Cerebellar nuclear complex (tissue), 1 donor: ENCODE data around the gene PRR19.
A peak's percentile ranks its signal among the peaks of the same experiment; 100 is the strongest.
"Not testable (repeated sequence)": the region's sequence is repeated elsewhere in the genome, so short reads cannot be mapped to it uniquely, and the experiment has no call there.

Source experiments
- DNase-seq, 2 experiments: peaks; one replicate each; lab custom pipeline; 2025; lab: John Stamatoyannopoulos, UW

PRR19 gene

DNA sequence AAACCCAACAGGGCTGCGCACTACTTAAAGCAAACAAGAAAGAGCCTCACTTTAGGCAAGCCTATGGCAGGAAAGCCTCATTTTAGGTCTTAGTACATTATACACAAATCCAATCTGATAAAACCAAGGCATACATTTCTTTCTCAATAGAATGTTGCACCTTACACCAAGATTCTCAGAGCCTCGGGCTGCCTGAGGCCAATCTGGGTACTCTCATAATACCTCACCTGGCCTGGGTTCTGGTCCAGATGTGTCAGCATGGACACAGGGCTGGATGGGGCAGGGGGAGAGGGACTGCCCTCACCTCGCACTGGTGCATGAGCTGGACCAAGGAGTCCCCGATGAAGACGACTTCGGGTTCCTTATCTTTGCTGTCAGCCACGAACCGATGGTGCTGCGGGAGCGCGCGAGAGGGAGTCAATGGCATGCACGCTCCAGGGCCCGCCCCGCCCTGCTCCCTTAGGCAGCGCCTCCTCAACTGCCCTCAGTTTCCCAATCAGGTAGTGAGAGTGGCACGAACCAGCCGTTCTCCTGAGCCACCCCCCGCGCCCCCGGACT is at the start of gene PRR19:
Gene PRR19 (plus strand): TSS at position 487 of the 558 bp plus-strand sequence. CDS start 7,453 bp downstream, outside the sequence.
- no peak for DNase-seq

DNA sequence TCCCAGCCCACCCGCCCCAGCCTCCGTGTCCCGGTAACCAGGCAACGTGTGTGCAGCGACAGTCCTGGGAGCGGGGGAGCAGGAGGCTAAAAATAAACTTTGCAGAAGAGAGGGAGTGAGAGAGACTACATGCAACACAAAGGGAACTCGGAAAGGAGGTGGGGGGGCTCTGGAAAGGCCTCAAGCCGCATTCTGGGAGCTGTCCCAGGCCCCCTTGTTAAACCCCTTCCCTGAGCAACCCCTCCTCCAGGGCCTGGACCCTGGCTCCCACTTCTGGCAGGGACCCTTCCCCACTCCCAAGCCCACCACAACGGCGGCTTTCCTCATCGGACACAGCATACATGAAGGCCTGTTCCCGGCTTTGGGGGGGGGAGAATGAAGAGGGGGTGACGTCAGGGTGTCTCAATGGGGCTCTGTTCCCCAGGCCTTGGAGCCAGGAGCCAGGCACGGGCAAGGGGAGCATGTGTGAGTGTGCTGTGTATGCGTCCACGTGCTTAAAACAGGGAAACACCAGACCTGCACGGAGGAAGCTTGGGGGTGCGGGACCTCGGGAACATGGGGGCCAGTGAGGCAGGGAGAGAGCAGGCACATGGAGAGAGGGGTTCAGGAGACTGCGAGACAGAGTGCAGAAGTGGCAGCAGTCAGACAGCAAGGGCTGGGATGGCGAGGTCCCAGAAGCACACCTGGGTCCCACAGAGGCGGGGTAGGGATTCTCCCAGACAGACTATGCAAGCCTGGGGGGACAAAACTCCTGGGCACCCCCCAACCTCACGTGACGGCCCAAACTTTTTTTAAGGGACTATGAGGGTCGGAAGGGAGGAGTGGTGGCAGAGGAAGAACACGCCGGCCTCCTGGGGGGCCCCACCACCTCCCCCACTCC is 49.3 kb upstream of the PRR19 start:
- DNase-seq: peak in 1 of 2 experiments; percentile 33

DNA sequence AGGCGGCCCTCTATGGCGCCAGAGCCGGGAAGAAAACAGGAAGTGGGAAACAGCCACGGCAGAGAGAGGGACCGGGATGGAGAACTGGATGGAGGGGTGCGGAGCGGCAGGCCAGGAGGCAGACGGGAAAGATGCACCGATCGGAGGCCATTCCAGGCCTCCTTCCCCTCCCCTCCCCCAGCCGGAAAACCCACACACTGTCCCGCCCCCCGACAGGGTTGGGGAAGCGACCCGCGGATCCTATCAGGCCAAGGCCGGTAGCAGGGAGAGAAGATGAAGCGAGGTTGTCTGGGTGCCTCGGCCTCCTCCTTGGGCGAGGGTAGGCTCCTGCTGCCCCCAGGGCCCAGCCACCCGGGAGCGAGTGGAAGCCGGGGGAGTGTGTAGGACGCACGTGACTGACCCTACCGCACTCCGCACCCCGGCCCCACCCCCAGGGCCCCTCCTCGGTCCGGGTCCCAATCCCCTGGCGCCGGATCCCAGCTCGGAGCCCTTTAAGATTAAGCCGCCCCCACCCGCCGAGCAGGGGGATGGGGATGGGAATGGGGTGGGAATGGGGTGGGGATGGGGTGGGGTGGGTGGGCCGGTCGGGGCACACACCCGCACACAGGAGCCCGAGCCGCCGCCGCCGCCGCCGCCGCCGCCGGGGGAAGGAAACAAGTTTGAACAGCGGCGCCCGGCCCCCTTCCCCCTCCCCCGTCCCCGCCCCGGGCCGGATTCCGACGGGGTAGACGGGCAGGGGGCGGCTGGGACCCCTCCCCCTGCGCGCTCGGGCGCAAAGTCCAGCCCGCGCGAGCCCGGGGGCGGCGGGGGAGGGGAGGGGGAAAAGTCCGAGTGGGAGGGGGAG is 48.5 kb upstream of the PRR19 start:
- no peak for DNase-seq

GRCh38 chr19:42254089-42254849 is 47.7 kb upstream of the PRR19 start:
- no peak for DNase-seq

DNA sequence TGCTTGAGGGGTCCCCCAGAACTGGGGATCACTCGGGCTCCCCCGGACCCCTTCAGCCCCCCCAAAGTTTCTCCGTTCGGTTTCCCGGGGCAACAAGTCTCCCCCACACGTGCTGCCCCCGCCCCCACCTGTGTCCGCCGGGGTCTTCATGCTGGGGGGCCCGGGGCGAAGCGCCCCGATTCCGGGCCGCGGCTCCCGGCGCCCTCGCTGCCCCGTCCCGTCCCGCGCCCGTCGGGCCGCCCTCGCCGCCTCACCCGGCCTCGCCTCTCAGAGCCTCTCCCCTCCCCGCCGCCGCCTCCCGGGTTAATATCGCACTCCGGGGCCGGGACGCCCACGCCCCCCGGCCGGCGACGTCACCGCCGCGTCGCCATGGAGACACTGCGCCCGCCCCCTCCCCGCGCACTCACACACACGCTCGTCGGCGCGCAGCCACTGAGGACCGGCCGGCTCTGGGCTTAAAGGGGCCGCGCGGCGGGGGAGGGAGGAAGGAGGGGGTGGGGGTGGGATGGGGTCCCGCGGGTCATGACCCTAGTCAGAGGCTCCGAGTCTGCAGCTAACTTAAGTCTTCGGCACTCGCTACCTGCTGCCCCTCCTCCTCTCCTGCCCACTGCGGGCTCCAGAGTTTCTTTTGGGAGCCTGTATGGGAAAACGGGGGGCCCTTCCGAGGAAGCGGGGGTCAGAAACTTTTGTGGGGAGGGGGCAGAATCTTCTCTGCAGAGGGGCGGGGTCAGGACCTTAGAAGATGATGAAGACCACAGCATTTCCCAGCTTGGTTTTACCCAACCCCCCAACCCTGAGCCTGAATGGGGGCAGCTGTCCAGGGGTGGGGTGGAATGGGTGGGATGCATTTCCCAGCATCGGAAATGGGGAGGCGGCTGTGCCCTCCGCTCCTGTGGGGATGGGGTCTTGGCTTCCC is 46.8 kb upstream of the PRR19 start, which contains the start of gene ERF:
Gene ERF (minus strand): TSS at position 279 of the 916 bp plus-strand sequence. CDS start 129 bp downstream, at position 150.
- DNase-seq: no peak

DNA sequence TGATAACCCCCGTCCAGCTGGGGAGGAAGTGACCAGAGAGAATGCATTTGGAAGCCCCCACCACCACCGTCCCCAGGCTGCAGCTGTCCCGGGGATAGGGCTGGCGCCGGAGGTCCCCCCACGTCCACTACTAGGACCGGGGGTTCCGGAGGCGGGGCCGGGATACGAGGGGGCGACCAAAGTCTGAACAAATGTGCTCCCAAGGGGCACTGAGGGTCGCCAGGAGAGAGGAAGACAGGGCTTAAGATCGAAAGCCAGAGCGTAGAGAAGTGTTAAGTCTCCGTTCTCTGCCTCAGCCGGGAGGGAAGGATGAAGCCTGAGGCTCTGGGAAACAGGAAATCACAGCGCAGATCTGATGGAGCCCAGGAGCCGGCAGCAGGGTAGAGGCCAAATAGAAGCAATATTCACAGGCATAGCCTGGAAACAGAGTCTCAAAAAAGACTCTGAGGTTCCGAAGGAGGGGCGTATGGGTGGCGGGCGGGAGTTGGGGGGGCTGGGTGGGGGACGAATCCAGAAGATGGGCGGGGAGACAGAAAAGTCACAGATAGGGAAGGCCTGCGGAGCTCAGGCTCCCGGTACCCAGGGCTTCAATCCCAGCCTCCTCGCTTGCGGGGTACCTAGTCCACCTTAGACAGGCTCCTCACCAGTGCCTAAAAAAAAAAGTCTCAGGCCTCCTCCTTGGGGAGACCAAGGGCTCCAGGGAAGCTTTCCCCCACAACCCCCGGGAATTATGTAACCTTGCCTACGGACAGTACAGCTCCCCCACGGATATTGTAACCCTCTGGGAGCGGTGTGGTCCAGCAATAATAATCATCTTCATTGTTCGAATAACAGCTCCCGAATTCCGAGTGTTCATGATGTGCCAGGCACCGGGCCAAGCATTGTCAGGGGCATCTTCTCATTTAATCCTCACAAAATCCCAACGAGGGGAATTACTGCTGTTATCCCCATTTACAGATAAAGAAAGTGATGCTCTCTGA is 45.9 kb upstream of the PRR19 start:
- DNase-seq: no peak

DNA sequence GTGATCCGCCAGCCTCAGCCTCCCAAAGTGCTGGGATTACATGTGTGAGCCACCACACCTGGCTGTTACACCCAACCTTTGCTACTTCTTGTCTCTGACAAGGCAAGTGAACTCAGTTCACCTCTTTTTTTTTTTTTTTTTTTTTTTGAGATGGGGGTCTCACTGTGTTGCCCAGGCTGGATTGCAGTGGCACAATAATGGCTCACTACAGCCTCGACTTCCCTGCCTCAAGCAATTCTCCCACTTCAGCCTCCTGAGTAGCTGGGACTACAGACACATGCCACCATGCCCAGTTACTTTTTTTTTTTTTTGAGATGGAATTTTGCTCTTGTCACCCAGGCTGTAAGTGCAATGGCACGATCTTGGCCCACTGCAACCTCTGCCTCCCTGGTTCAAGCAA is 44.1 kb upstream of the PRR19 start:
- not testable (repeated sequence) for DNase-seq

GRCh38 chr19:42261763-42262162 is 40.2 kb upstream of the PRR19 start:
- no peak for DNase-seq

DNA sequence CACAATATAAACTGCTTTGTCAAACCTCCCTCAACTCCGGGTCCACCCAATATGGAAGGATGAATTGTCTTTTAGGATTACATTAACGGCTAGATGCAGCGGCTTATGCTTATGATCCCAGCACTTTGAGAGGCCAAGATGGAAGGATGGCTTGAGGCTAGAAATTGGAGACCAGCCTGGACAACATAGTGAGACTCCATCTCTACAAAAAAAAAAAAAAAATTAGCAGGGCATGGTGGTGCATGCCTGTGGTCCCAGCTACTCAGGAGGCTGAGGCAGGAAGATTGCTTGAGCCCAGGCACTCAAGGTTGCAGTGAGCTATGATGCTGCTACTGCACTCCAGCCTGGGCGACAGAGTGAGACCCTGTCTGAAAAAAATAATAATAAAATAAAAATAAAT is 35.8 kb upstream of the PRR19 start:
- not testable (repeated sequence) for DNase-seq

GRCh38 chr19:42266928-42267603 is 34.9 kb upstream of the PRR19 start:
- DNase-seq: not testable (repeated sequence)

DNA sequence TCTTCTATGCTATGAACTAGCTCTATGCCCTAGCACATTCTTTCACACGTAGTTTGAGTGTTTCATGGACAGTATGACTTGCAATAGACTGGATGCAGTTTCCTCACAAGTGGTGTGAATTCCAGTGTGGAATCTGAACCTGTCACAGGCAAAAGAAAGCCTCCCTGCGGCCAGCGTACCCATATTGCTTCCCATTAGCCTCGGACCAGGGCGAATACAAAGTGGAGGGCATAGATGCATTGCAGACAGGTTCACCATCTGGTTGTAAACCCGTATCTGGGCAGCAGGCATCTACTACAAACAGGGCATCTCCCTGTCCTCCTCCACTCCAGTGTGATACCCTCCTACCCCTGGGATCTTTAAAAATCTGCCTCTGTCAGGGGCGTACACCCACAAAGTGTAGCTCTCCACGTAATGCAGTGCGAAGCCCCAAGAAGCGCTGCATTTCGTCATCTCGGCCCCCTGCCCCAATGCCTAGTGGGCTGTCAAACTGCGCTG is 34.2 kb upstream of the PRR19 start:
- DNase-seq: no peak

GRCh38 chr19:42268142-42268703 is 33.7 kb upstream of the PRR19 start:
- peak; percentile 99 for DNase-seq

DNA sequence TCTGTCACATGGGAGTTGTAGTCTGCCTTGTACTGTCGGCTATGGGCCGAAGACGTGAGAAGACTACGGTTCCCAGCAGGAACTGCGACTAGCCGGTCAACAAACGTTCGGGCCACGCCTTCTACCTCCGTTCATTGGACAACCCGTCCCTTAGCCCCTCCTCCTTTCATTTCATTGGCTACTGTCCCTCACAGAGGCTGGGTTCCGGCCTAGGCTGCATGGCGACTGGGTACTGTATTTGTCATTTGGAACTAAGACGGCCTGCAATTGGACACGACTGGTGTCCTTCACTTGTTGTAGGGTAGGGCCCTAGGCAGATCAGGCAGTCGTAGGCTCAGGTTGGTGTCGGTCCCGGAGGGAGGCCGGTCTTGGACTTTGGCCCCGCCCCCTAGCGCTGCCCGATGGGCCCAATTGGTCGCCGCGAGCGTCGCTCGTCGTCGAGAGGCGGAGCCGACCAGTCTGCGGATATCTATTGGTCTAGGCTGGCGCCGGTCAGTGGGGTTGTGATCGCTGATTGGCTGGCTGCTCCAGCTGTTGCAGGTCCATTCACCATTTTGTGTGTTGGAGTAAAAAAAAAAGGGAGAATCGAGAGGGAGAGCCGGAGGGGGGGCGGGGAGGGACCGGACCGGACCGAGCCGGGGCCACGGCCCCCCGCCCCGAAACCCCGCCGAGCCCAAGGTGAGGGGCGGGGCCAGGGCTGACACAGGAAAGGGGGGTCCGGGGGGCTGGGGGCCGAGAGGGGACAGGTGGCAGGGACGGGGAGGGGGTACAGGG is 33.0 kb upstream of the PRR19 start, which contains the start of gene CIC:
Gene CIC (plus strand): TSS at position 549 of the 774 bp plus-strand sequence. CDS start 2,532 bp downstream, outside the sequence.
- peak; percentile 100 for DNase-seq

DNA sequence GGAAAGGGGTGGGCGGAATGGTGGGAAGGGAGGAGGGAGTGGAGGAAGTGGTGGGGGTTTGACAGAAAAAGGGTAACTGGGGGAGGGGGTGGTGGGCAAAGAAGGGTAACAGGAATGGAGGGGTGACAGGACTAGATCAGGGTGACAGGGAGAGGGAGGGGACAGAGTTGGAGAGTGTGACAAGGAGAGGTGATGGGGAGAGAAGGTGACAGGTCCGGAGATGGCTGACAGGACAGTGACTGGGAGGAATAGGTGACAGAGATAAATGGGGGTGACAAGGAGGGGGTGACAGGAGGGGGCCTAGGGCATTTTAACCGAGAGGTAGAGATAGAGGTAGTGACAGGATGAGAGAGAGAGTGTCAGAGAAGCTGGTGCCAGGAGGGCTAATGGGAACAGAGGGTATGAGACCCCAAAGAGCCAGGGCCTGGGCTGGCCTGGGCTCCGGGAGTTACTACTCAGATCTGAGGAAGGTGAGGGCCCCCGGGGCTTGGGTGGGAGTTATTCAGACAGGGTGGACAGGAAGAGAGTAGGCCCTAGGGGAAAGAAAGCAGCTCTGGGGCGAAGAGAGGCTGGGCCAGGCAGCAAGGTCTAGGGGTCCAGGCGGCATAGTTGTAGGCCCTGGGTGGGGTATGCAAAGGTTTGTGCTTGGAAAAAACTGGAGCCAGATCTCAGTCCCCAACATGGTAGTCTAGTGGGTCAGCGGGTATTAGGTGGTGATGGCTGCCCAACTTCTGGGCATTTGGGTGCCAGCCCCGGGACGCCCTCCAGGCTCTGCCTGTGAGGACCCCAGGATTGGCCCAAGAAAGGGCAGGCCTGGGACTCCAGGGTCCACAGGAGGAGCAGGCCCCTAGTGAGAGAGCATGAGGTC is 32.2 kb upstream of the PRR19 start:
- DNase-seq: no peak

- DNase-seq: no peak
Observed at GRCh38 chr19:42270346-42271044, 31.4 kb upstream of the PRR19 start.

- DNase-seq: no peak
Observed at GRCh38 chr19:42271045-42271419, 30.9 kb upstream of the PRR19 start.
